GM19372 (cell line): ENCODE results near the gene DICER1.
A peak's percentile ranks its signal among the peaks of the same experiment; 100 is the strongest.
"Not testable (repeated sequence)": the region's sequence is repeated elsewhere in the genome, so short reads cannot be mapped to it uniquely, and the experiment has no call there.

Experiments used
- ATAC-seq: cut with Tn5 transposase; IDR thresholded peaks from one replicate; pipeline ENCODE4 v1.9.1; 2021; ENCODE audit warnings: mild to moderate bottlenecking, low read depth, moderate library complexity; ENCODE audit not compliant: unreplicated experiment

DICER1 gene

GRCh38 chr14:95185033-95185766 lies 27.9 kb upstream of the DICER1 start:
- no peak for ATAC-seq

- no peak for ATAC-seq
These were observed 27.1 kb upstream of the DICER1 start for GRCh38 chr14:95184413-95184790.

- no peak for ATAC-seq
These were observed 26.4 kb upstream of the DICER1 start for GRCh38 chr14:95183532-95184412.

GRCh38 chr14:95183082-95183481 lies 25.8 kb upstream of the DICER1 start:
- no peak for ATAC-seq

GRCh38 chr14:95182379-95182778 lies 25.1 kb upstream of the DICER1 start:
- no peak for ATAC-seq

- no peak for ATAC-seq
These were observed 23.8 kb upstream of the DICER1 start for GRCh38 chr14:95180966-95181741.

- ATAC-seq = not testable (repeated sequence)
These were observed 18.3 kb upstream of the DICER1 start for GRCh38 chr14:95175670-95176069.

GRCh38 chr14:95174184-95174792 lies 17.0 kb upstream of the DICER1 start:
- ATAC-seq = no peak

- ATAC-seq = no peak
These were observed 16.2 kb upstream of the DICER1 start for GRCh38 chr14:95173518-95173917.

GRCh38 chr14:95167177-95167576 lies 9.8 kb upstream of the DICER1 start:
- ATAC-seq = no peak

GRCh38 chr14:95165517-95165916 lies 8.2 kb upstream of the DICER1 start:
- no peak for ATAC-seq

GRCh38 chr14:95164506-95164905 lies 7.2 kb upstream of the DICER1 start:
- no peak for ATAC-seq

GRCh38 chr14:95163666-95164065 lies 6.3 kb upstream of the DICER1 start:
- ATAC-seq = no peak

- no peak for ATAC-seq
These were observed 5.8 kb upstream of the DICER1 start for GRCh38 chr14:95163132-95163531.

GRCh38 chr14:95162641-95163040 lies 5.3 kb upstream of the DICER1 start:
- ATAC-seq = no peak

- ATAC-seq = peak; percentile 34
These were observed 342 bp downstream of the DICER1 start for GRCh38 chr14:95157048-95157326.

GRCh38 chr14:95156161-95157047 lies 925 bp downstream of the DICER1 start:
- peak; percentile 25 for ATAC-seq

- no peak for ATAC-seq
These were observed 2.3 kb downstream of the DICER1 start for GRCh38 chr14:95155045-95155444.

GRCh38 chr14:95153866-95154265 lies 3.5 kb downstream of the DICER1 start:
- no peak for ATAC-seq

GRCh38 chr14:95151561-95151960 lies 5.8 kb downstream of the DICER1 start:
- no peak for ATAC-seq
